Activated CD4-positive, alpha-beta T cell treated with anti-CD3 and anti-CD28 coated beads for 24 hours (primary cell): ENCODE data around the gene ZNF75A.

Experiments used
- DNase-seq, 2 donors: peaks; one replicate each; pipeline ENCODE4 v3.0.0-alpha.2; 2020; ENCODE audit warnings: low read depth in 2 of 2

ZNF75A gene

DNA sequence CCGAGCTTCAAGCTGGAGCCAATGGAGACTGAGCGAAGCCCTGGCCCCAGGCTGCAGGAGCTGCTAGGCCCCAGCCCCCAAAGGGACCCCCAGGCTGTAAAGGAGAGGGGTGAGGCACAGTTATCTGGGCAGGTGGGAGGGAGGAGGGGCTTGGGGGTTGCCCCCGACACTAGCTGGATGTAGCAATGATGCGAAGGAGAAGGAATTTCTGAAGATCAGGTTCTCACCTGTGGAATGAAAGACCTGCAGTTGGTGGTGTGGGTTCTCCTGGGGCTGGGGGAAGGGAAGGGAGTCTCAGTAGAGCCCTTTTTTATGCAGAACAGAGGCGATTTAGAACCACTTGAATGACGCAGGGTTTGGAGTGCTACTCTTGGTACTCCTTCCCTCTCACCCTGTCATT, 20.2 kb upstream of the ZNF75A start:
- DNase-seq = no peak

DNA sequence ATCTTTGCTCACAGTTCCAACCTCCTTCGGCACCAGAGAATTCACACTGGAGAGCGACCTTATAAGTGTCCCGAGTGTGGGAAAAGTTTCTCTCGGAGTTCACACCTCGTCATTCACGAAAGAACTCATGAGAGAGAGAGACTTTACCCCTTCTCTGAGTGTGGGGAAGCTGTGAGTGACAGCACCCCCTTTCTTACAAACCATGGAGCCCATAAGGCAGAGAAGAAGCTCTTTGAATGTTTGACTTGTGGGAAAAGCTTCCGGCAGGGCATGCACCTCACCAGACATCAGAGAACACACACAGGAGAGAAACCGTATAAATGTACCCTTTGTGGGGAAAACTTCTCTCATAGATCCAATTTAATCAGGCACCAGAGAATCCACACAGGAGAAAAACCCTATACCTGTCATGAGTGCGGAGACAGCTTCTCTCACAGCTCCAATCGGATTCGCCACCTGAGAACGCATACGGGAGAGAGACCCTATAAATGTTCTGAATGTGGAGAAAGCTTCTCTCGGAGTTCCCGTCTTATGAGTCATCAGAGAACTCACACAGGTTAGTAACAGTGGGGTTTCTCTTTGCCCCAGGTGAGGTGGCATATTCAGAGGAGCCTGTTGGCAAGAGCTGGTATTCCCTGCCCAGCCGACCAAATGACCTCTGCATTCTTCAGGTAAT, 15.2 kb upstream of the ZNF75A start:
- no peak for DNase-seq

DNA sequence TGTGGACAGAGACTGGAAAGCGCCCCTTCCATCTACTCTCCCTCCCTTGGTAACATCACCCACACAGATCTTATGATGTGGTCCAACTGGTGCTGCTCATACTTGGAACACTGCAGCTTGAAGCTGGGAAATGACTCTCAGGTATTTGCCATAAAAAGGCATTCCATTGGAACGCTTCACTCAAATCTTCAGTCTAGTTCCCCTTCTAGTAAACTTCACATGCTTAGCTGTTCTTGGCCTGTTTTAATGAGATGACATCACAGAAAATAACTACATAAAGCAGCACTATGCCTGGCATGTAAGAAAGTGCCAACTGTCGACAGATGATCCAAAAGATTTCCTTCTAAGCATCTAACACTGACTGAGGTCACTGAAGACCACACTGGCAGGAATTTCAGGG, 12.7 kb upstream of the ZNF75A start:
- DNase-seq = no peak

DNA sequence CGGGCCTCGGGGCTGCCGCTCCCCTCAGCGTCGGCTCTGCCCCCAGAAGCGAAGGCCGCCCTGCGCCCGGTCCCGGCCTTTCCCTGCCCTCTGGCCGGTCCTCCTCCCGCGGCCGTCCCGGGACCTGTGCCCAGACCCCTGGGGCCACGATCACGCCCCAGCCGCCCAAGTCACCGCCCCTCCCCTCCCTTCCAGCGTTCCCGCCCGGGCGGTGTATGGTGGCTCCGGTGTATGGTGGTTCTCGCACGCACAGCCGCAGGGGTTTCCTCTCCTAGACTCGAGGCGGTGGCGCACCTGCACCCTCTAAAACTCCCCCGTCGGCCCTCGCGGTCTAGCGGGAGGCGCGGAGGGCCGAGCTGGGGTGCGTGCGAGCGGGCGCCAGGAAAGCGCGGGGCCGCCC, 10.1 kb upstream of the ZNF75A start:
- no peak for DNase-seq

DNA sequence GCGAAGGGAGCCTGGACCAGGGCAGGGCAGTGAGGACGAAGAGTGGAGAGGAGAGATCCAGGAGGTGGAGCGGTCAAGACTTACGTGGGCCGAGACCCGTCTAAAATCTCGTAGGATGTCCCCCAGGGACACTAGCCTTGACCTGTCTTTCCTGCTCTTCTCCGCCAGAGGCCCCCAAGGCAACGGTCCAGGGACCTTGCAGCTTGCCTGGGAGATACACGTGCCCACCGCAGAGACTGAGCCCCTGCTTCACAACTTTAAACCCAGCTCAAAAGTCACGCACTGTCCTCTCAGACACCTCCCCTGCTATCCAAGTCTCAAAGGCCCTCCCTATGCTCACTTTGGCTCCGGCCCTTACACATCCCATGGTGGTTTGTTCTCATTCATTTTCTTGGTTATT, 9.5 kb upstream of the ZNF75A start:
- no peak for DNase-seq

DNA sequence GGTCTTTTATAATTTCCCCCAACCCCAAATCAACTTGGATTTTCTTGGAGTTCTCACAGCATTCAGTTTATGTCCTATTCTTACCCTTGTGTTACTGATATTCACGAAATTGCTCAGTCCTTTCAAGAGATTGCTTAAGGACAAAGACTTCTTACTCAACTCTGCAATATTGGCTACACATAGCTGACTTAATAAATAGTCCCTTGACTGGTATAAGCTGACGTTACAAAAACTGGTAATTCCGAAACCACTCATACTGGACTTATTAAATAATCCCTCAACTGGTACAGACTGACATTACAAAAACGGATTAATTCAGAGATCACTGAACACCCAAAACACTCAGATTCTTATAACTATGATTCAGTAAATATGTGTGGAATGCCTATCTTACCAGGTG, 927 bp upstream of the ZNF75A start:
- DNase-seq = no peak

DNA sequence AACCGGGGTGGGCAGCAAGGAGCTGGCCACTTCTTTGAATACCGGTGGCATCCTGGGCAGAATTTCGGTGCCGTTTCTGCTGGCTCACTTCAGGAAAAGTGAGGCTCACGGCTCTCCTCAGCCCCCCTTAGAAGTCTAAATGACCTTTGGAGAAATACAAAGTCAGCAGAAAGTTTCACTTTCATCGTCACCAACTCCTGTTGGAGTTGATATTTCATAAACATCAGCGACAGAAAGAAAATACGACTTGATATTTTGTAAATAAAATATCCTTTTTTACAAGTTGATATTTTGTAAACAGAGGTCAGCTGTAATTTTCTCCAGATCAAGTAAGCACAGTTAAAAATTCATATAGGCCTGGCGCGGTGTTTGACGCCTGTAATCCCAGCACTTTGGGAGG, 781 bp downstream of the ZNF75A start:
- no peak for DNase-seq

DNA sequence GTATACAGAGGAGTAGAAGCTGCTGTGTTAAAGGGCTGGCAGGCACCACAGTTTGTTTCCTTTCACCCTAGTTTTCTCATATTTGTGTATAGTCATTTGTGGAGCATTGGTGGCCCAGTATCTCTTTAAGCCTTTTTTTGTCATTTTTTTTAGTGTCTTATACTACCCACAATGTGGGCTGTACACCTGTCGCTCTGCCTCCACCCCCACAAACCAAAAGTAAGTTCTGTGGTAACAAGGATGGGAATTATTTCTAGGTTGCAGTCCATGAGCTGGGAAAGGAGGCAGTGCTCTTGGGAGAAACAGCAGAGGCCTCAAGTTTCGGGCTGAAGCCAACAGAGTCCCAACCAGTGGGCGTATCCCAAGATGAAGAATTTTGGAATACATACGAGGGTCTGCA, 6.2 kb downstream of the ZNF75A start:
- DNase-seq = no peak

DNA sequence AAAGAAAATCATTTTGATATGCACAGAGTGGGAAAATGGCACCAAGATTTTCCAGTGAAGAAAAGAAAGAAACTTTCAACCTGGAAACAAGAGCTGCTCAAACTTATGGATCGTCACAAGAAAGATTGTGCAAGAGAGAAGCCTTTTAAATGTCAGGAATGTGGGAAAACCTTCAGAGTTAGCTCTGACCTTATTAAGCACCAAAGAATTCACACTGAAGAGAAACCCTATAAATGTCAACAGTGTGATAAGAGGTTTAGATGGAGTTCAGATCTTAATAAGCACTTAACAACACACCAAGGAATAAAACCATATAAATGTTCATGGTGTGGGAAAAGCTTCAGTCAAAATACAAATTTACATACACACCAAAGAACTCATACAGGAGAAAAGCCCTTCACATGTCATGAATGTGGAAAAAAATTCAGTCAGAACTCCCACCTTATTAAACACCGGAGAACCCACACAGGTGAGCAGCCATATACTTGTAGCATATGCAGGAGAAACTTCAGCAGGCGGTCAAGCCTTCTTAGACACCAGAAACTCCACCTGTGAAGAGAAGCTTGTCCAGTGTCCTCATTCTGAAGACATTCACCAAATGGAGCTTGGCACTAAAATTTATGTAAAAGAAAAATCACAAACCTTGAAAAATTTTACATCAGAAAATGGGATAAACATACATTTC, 12.2 kb downstream of the ZNF75A start:
- DNase-seq = no peak

DNA sequence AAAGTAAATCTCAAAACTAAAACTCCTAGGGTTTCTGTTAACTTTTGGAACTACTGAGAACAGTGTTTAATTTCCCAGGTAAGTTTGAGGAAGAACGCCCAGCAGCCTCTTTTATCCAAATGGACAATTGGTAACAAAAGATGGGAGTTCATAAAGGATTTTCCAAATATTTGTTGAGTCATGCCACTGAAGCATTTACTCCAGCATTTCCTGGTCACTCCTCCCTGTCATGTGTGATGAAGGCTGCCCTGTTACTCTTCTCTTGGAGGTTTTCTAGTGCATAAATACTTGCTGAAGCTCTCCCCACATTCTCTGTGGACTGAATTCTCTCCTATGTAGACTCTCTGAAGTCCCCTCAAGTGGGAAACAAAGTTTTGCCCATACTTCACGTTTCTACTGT, 16.5 kb downstream of the ZNF75A start:
- no peak for DNase-seq

DNA sequence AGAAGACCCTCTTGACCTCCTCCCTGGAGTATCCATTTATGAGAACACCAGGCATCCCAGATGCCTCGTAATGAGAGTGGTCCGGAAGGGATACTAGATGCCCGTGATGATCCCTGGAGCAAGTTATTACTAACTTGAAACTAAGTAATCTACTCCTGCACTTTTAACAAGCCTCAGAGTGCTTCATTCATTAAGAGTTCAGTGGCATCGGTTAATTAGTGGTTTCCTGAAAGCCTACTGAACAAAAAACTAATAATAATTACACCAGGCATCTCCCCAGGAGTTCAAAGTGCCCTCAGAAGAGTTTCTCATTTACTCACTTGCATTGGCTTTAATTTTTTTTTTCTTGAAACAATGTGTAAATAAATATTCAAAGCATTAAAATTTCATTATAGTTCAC, 22.2 kb downstream of the ZNF75A start:
- DNase-seq = no peak

DNA sequence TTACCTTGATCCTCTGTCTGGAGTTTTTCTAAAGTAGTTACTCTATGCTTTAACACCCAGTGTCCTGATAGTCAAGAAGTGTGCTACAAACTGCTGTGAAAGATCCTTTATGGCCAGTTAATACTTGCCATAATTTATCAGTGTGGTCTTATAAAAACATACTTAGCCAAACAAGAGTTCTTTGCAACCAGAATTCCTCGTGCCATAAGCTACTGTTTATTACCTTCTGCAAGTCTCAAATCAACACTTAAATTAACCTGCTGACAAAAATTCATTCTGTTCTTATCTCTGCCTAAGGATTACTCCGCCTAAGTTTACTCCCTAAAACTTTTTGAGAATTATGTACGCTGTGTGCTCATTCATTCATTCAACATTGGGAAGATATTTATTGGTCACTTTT, 22.8 kb downstream of the ZNF75A start:
- DNase-seq = no peak

DNA sequence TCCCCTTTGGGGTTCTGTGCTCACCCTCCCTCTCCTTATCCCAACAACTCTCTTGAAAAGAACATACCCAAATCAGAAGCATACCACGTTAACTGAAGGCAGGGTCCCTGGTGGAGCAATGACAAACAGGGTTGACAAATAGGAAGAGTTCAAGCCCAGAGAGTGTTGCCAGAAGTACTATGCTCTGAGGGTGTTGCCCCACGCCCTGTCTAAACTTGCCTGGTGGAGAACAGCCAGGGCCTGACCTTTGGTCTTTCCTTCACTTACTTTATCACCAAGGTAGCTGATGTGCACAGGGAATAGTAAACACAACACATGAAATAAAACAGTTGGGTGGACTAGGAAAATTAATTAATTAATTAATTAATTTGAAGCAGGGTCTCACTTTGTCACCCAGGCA, 23.3 kb downstream of the ZNF75A start:
- no peak for DNase-seq

DNA sequence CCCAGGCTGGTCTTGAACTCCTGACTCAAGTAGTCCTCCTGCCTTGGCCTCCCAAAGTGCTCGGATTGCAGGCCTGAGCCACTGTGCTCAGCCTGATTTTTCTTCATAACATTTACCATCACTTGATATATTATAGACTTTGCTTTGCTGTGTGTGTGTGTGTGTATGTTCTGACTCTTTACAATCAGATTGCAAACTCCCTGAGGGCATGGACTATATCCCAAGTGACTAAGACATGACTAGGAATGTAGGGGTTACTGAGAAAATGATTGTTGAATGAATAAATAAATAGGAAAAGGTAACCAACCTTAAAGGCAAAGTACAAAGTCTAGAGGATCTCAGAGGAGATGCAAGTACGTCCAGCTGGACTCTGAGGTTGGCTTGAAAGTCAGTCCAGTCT, 40.7 kb downstream of the ZNF75A start:
- no peak for DNase-seq

DNA sequence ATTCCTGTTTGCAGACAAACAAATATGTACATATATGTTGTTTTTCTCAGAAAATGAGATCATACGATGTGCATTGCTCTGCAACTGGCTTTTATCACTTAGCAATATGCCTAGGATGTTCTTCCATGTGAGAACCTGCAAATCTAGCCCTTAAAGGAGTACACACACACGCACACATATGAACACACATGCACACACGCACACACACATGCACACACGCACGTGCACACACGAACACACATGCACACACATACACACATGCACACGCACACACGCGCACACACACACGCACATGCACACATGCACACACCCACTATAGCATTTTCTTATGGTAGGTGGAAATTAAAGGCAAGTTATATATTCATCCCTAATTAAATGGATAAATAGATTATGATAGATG, 42.3 kb downstream of the ZNF75A start:
- DNase-seq = no peak

DNA sequence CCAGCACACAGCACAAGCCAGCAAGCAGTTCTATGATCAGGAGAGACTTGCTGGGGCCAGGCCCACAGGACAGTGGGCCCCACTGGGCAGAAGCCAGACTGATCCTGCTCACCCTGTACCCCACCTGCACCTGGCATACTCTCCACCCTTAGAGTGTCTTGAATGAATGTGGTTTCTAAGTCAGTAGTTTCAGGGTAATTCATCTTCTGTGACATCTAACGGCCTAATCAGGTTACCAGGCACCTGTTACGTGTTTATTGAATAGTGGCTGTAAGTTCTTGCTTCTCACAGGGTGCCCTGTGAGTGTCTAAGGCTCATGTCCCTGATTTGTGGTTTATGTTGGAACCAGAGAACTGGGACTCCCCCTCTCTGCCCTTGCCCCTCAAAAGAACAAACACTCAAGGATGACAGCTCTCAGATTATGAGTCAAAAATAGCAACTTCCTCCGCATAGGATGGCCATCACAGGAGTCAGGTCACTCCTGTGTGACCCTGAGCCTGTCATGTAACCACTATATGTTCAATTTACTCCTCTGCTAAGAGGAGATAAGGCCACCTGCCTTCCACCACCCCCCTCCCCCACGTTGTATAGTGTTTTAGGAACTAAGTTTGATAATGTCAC, 43.4 kb downstream of the ZNF75A start:
- no peak for DNase-seq

DNA sequence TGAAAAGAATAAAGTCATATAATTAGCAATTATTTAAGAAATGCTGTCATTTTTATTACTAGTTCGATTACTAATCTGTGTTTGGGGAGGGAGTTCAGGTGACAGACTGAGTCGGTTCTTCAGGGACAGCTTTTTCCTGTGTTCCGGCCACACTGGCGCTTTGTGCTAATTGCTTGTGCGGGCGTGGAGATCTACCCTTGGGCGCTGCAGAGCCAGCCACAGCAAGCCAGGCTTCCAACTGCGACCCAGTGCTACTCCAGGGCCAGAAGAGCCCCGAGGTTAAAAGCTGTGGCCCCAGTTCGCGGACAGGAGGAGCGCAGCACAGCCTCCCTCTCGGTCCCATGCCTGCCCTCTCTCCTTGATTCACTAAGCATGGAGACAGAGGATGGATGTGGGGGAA, 43.9 kb downstream of the ZNF75A start:
- DNase-seq = no peak

DNA sequence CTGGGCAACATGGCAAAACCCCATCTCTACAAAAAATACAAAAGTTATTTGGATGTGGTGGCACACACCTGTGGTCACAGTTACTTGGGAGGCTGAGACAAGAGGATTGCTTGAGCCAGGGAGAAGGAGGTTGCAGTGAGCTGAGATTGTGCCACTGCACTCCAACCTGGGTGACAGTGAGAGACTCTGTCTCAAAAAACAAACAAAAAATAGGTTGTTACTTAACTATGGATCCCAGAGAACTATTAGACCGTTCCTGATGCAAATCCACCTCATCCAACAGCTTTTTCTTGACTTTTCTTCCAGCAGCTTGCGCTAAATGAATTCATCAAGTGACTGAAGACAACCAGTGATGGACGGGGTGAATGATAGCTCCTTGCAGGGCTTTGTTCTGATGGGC, 50.3 kb downstream of the ZNF75A start, which contains the start of gene OR2C1:
OR2C1 (plus strand) TSS at position 301 of the 400 bp plus-strand sequence; CDS start at position 353, 52 bp downstream.
- DNase-seq = no peak

DNA sequence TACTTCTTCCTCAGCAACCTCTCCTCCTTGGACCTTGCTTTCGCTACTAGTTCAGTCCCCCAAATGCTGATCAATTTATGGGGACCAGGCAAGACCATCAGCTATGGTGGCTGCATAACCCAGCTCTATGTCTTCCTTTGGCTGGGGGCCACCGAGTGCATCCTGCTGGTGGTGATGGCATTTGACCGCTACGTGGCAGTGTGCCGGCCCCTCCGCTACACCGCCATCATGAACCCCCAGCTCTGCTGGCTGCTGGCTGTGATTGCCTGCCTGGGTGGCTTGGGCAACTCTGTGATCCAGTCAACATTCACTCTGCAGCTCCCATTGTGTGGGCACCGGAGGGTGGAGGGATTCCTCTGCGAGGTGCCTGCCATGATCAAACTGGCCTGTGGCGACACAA, 50.8 kb downstream of the ZNF75A start:
- no peak for DNase-seq

DNA sequence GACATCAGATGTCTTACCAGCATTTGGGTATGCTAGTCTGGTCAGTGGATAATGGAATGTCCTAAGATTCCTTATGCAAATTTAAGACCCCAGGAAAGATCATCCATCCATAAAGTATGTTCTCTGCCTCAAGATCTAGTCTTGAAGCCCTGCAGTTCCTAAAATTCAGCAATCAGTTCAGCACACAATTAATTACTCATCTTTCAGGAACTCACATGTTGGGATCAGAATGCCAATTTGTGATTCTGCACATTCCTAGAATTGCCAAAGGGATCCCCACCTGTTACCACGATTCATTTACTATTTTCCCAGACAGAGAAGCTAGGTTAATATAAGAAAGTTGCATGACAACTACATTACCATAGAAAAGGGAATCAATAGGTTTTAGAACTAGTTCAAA, 53.6 kb downstream of the ZNF75A start:
- no peak for DNase-seq

DNA sequence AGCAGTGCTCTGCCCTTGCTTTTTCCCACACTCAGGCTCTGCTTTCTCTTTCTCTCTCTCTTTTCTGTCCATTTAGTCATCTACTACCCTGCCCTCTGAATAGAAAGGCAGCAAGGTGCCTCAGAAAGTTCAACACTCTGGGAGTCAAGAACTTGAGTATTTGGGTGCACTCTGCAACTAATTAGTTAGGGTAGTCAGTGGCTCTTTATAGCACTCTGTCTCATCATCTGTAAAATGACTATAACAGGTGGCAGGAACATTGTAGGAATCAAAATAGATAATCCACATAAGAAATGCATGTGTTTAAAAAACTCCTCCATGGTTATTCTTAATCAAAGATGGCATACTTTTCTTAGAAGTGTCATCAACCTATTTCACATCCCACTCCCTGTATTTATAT, 57.6 kb downstream of the ZNF75A start:
- DNase-seq = no peak

DNA sequence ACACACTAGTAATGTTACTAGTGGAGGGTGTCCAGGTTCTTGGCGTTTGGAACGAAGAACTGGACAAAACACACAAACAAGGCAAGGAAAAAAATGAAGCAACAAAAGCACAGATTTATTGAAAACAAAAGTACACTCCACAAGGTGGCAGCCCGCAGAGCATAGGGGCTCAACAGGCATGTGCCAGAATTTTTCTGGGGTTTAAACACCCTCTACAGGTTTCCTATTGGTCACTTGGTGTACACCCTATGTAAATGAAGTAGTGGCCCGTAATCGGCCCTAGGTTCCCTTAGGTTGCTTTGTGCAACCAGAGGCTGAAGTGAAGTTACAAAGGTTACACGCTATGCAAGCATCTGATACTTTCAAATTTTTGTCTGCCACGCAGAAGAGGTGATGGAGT, 58.5 kb downstream of the ZNF75A start:
- DNase-seq = no peak

DNA sequence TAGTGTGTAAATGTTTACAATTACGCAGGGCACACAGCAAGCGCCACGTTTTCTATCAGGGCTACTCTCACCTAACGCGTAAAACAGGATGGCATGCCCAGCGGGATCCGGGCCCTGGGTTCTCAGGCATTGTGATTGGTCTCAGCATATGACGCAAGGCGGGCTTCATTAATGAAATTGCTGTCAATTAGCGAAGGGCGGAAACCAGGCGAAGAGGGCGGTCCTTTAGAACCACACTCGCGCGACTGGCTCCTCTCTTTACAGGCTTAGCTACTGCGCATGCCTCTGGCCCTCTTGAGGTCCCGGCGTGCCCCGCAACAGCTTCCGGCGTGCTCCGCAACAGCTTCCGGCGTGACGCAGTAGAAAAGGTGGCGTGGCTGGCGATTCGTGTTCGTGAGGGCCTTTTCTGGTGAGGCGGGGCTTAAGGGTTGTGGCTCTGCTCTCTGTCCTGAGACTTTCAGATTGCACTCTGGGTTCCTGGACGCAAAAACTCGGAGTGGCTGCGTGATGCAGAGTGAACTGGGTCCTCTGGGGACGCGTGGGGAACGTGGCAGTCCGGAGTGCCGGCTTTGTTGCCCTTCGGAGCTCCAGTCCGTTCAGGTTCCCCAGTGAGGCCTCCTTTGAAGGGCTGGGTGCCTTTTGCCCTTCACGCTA, 59.6 kb downstream of the ZNF75A start:
- peak; percentile 73 to 76 for DNase-seq
